HG03575 (cell line): ENCODE data around the gene SLX9.
"Not testable (repeated sequence)": the region's sequence is repeated elsewhere in the genome, so short reads cannot be mapped to it uniquely, and the experiment has no call there.

Experiments
- ATAC-seq: cut with Tn5 transposase; IDR thresholded peaks from one replicate; pipeline ENCODE4 v1.9.1; 2021; ENCODE audit not compliant: unreplicated experiment, insufficient number of reproducible peaks, low FRiP score; ENCODE audit errors: extremely low read depth

The SLX9 gene

GRCh38 chr21:44927259-44927586 lies 12.6 kb upstream of the SLX9 start:
- ATAC-seq, result no peak

- no peak for ATAC-seq
These were observed 12.0 kb upstream of the SLX9 start for GRCh38 chr21:44927587-44928461.

- ATAC-seq, result not testable (repeated sequence)
These were observed 11.2 kb upstream of the SLX9 start for GRCh38 chr21:44928500-44929241.

- no peak for ATAC-seq
These were observed 10.5 kb upstream of the SLX9 start for GRCh38 chr21:44929242-44929798.

GRCh38 chr21:44929799-44930542 lies 9.9 kb upstream of the SLX9 start:
- no peak for ATAC-seq

GRCh38 chr21:44930543-44930981 lies 9.3 kb upstream of the SLX9 start:
- ATAC-seq, result no peak

- no peak for ATAC-seq
These were observed 8.7 kb upstream of the SLX9 start for GRCh38 chr21:44931137-44931500.

GRCh38 chr21:44931501-44932407 lies 8.1 kb upstream of the SLX9 start:
- ATAC-seq, result no peak

- no peak for ATAC-seq
These were observed 7.2 kb upstream of the SLX9 start for GRCh38 chr21:44932408-44933181.

GRCh38 chr21:44933199-44933917 lies 6.5 kb upstream of the SLX9 start:
- ATAC-seq, result no peak

- ATAC-seq, result no peak
These were observed 5.9 kb upstream of the SLX9 start for GRCh38 chr21:44933918-44934260.

GRCh38 chr21:44934276-44934675 lies 5.6 kb upstream of the SLX9 start:
- no peak for ATAC-seq

- no peak for ATAC-seq
These were observed 4.9 kb upstream of the SLX9 start for GRCh38 chr21:44934797-44935532.

- no peak for ATAC-seq
These were observed 4.3 kb upstream of the SLX9 start for GRCh38 chr21:44935533-44935927.

GRCh38 chr21:44938772-44939531 lies 877 bp upstream of the SLX9 start:
- ATAC-seq, result no peak

GRCh38 chr21:44940116-44940631 lies 345 bp downstream of the SLX9 start:
- ATAC-seq, result no peak
